ENCODE results near the gene SERPINA1.

DNA sequence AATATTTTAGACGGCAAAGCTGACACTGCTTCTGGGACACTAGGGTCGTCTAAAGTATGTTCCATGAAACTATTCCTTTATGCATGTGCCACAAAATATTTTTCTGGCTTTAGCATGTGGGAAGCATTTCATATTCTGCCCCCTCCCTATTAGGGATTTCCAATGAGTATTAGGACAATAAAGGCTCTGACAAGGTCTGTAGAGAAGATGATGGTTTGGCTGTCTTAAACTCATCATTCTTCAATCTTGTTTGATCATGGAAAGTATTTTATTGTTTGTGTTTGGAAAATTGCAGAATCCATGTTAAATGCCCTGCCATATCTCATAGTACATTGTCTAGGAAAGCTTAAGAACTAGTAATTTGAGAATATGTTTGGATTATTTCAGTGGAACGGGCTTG, 22.8 kb downstream of the SERPINA1 start:
- TF ChIP-seq ZBTB43 (CRISPR knock-in tag; conservative IDR thresholded peaks at IDR 0.05) (no peak), ATF2 (CRISPR knock-in tag; IDR thresholded peaks at IDR 0.05) (no peak), ZEB1 (IDR thresholded peaks at IDR 0.05; ENCODE audit: insufficient replicate concordance, low read depth) (no peak), NFKB2 (CRISPR knock-in tag; IDR thresholded peaks at IDR 0.05; ENCODE audit: borderline replicate concordance) (no peak), MLX (CRISPR knock-in tag; IDR thresholded peaks at IDR 0.05) (no peak), NFE2L1 (CRISPR knock-in tag; IDR thresholded peaks at IDR 0.05; ENCODE audit: borderline replicate concordance) (no peak), RBM22 (optimal IDR thresholded peaks at IDR 0.05; ENCODE audit: low read length) (no peak)
